A549 (cell line): Measurements from ENCODE around the gene RSRC2.

Experiments
- BHLHE40 ChIP-seq: IDR thresholded peaks from 2 replicates; pipeline ENCODE4 v1.6.1; 2012; ENCODE audit warnings: low read depth, low read length, inconsistent platforms
- CHD2 ChIP-seq: fragments of 150-350 bp; IDR thresholded peaks from 2 replicates; pipeline ENCODE4 v1.6.1; 2014; ENCODE audit warnings: low read length; ENCODE audit not compliant: partially characterized antibody
- EHF ChIP-seq: fragments of 250-450 bp; sonication (Bioruptor Pico); IDR thresholded peaks from 2 replicates; pipeline ENCODE4 v1.5.0; 2020; ENCODE audit warnings: mild to moderate bottlenecking
- EP300 ChIP-seq, 2 experiments: fragments of >200 bp; sonication (Bioruptor Twin); formaldehyde crosslinking; IDR thresholded peaks; 2 replicates in 1 of 2; 3 replicates in 1 of 2; pipeline ENCODE4 v1.6.1; 2016 to 2017
- GATA3 ChIP-seq: IDR thresholded peaks from 2 replicates; pipeline ENCODE4 v1.6.1; 2012; ENCODE audit warnings: borderline replicate concordance
- JUNB ChIP-seq: fragments of >200 bp; sonication (Bioruptor Twin); formaldehyde crosslinking; IDR thresholded peaks from 2 replicates; pipeline ENCODE4 v1.6.1; 2016
- POLR2A ChIP-seq: IDR thresholded peaks from 2 replicates; pipeline ENCODE4 v1.6.1; 2012; ENCODE audit warnings: mild to moderate bottlenecking, low read length
- POLR2AphosphoS2 ChIP-seq: conservative IDR thresholded peaks from 2 replicates; pipeline ENCODE4 v1.6.1; 2012; ENCODE audit warnings: low read length, improper control_type of control experiment, inconsistent platforms
- RFX5 ChIP-seq: fragments of 450-650 bp; IDR thresholded peaks from 2 replicates; pipeline ENCODE4 v1.7.1; 2014; ENCODE audit warnings: antibody characterized with exemption, mild to moderate bottlenecking, moderate library complexity
- ZFP36 ChIP-seq: fragments of 450-650 bp; IDR thresholded peaks from 2 replicates; pipeline ENCODE4 v1.6.1; 2014; ENCODE audit warnings: borderline replicate concordance; ENCODE audit not compliant: partially characterized antibody
- TF ChIP-seq, protein P1 (sequence below): fragments of 150-350 bp; IDR thresholded peaks from 2 replicates; pipeline ENCODE4 v1.6.1; 2014; ENCODE audit warnings: low read depth, mild to moderate bottlenecking, low read length
- TF ChIP-seq, protein P2 (sequence below): fragments of >200 bp; sonication (Bioruptor Twin); formaldehyde crosslinking; IDR thresholded peaks from 3 replicates; pipeline ENCODE4 v1.5.1; 2016
- TF ChIP-seq, protein P3 (sequence below): IDR thresholded peaks from 2 replicates; pipeline ENCODE4 v1.6.1; 2012; ENCODE audit warnings: low read depth, borderline replicate concordance
- TF ChIP-seq, protein P4 (sequence below): fragments of >200 bp; sonication (Bioruptor Twin); formaldehyde crosslinking; IDR thresholded peaks from 3 replicates; pipeline ENCODE4 v1.6.1; 2016

DNA sequence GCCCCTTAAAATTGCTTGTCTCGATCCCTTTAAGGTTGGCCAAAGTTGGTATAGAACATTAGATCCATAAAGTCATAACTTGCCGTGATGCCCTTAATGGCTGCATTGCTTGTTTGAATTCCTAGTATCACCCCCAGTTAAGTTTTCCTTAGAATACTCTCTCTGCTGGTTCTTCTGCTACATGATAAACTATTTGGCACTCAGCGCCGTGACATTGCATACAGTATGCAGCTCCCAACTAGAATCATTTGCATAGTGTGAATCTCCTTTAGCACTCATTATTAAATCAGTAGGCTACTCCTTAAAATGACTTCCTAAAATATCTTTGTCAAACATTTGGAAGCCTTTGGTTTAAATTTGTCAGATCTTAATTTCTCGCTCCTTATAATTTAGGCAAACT lies 42.6 kb upstream of the RSRC2 start:
- TF ChIP-seq POLR2A (no peak), POLR2AphosphoS2 (no peak), JUNB (no peak), GATA3 (no peak), ZFP36 (no peak), RFX5 (no peak), CHD2 (no peak), EP300 (IDR thresholded peaks at IDR 0.05) (no peak), EHF (no peak), BHLHE40 (no peak)
- TF ChIP-seq, protein P1, sequence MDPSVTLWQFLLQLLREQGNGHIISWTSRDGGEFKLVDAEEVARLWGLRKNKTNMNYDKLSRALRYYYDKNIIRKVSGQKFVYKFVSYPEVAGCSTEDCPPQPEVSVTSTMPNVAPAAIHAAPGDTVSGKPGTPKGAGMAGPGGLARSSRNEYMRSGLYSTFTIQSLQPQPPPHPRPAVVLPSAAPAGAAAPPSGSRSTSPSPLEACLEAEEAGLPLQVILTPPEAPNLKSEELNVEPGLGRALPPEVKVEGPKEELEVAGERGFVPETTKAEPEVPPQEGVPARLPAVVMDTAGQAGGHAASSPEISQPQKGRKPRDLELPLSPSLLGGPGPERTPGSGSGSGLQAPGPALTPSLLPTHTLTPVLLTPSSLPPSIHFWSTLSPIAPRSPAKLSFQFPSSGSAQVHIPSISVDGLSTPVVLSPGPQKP, result no peak
- TF ChIP-seq, protein P2, sequence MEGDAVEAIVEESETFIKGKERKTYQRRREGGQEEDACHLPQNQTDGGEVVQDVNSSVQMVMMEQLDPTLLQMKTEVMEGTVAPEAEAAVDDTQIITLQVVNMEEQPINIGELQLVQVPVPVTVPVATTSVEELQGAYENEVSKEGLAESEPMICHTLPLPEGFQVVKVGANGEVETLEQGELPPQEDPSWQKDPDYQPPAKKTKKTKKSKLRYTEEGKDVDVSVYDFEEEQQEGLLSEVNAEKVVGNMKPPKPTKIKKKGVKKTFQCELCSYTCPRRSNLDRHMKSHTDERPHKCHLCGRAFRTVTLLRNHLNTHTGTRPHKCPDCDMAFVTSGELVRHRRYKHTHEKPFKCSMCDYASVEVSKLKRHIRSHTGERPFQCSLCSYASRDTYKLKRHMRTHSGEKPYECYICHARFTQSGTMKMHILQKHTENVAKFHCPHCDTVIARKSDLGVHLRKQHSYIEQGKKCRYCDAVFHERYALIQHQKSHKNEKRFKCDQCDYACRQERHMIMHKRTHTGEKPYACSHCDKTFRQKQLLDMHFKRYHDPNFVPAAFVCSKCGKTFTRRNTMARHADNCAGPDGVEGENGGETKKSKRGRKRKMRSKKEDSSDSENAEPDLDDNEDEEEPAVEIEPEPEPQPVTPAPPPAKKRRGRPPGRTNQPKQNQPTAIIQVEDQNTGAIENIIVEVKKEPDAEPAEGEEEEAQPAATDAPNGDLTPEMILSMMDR, result no peak
- TF ChIP-seq, protein P3, sequence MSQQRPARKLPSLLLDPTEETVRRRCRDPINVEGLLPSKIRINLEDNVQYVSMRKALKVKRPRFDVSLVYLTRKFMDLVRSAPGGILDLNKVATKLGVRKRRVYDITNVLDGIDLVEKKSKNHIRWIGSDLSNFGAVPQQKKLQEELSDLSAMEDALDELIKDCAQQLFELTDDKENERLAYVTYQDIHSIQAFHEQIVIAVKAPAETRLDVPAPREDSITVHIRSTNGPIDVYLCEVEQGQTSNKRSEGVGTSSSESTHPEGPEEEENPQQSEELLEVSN, result no peak
- TF ChIP-seq, protein P4, sequence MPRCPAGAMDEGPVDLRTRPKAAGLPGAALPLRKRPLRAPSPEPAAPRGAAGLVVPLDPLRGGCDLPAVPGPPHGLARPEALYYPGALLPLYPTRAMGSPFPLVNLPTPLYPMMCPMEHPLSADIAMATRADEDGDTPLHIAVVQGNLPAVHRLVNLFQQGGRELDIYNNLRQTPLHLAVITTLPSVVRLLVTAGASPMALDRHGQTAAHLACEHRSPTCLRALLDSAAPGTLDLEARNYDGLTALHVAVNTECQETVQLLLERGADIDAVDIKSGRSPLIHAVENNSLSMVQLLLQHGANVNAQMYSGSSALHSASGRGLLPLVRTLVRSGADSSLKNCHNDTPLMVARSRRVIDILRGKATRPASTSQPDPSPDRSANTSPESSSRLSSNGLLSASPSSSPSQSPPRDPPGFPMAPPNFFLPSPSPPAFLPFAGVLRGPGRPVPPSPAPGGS, result no peak
